GM10266 (cell line): ENCODE data around the gene VSX2.

Source experiments
- DNase-seq: peaks from one replicate; pipeline ENCODE4 v3.0.0; 2012; ENCODE audit errors: extremely low spot score
- TF ChIP-seq, protein P1 (sequence below): IDR thresholded peaks from 2 replicates; pipeline ENCODE4 v1.5.1; 2012; ENCODE audit warnings: mild to moderate bottlenecking, low read depth; ENCODE audit not compliant: control insufficient read depth, insufficient read depth; ENCODE audit errors: missing control alignments

Gene VSX2

DNA sequence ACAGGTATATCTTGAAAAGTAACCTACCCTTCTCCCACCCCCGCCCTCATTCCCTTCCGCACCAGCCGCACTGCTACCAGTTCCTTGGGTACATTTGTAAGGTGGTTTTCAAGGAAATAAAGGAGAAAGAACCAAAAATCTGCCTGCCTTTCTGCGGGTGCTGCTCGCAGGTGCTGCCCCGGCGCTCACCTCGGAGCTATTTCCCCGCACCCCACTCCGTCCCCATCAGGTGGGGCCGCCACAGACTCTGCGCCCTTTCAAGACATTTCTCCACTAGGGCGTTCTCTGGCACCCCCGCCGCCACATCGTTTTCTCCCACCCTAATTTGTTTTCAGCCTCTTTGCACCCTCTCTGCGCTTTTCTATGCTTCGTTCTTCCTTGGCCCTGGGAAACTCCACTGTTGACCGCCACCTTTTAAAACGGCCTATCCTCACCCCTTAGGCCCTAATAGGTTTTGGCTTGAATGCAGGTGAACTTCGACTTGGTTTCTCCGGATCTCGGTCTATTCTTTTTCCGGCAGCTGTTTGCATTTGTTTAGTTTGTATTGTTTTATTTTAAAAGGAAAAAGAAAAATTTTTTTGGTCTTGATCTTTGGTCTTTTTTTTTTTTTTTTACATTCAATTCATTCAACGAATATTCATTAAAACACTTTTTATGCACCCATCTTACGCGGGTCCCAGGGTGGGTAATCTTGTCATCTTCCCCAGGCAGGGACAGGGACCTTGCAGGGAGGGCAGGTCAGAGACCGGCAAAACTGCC is 3.0 kb downstream of the VSX2 start:
- TF ChIP-seq, protein P1, sequence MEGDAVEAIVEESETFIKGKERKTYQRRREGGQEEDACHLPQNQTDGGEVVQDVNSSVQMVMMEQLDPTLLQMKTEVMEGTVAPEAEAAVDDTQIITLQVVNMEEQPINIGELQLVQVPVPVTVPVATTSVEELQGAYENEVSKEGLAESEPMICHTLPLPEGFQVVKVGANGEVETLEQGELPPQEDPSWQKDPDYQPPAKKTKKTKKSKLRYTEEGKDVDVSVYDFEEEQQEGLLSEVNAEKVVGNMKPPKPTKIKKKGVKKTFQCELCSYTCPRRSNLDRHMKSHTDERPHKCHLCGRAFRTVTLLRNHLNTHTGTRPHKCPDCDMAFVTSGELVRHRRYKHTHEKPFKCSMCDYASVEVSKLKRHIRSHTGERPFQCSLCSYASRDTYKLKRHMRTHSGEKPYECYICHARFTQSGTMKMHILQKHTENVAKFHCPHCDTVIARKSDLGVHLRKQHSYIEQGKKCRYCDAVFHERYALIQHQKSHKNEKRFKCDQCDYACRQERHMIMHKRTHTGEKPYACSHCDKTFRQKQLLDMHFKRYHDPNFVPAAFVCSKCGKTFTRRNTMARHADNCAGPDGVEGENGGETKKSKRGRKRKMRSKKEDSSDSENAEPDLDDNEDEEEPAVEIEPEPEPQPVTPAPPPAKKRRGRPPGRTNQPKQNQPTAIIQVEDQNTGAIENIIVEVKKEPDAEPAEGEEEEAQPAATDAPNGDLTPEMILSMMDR, result no peak
- no peak for DNase-seq

DNA sequence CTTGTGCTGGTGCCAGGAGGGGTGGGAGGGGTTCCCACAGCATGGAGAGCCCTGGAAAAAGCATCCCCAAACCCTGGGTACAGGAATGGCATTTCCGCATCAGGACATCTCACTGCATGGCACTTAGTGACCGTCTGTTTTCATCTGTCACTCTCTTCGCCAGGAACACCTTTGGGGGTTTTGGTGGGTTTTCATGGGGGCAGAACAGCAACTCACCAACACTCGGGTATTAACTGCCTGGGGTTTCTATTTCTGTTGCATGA is 3.5 kb downstream of the VSX2 start:
- no peak for DNase-seq
- TF ChIP-seq, protein P1, result no peak

DNA sequence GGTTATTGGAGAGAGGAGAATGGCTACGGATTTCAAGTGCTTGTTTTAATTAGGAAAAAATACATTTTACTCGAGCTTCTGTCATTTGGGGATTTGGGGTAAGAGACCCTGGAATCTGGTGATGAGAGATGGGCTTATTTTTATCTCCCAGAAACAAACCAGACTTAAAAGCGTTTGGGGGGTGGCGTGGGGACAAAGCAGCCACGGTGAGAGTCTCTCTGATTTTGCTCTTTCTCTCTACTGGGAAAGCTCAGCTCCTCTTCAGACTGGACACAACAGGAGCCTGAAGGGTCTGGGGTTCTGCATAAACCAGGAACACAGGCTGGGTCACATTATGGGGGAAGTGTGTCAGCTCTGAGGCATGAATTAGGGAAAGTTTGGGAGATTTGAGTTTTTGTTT is 3.8 kb downstream of the VSX2 start:
- TF ChIP-seq, protein P1, result no peak
- DNase-seq, result no peak

DNA sequence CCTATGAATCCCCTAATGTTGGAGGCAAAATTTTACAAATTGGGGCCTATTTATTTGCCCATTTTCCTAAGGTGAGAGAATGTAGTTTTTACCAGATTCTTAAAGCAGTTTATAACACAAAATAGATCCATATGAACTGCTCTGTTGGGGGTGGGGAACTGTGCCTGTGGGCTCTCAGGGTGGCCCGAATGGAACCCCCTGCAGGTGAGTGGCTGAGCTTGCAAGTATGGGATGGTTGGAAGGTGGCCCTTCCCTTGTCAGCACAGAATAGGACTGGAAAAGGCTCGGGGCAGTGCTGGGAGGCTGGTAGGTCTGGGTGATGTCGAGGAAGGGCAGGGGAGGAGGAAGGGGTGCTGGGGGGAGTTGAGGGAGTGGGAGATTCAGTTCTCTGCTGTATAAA is 4.9 kb downstream of the VSX2 start:
- TF ChIP-seq, protein P1, result no peak
- DNase-seq, result no peak

DNA sequence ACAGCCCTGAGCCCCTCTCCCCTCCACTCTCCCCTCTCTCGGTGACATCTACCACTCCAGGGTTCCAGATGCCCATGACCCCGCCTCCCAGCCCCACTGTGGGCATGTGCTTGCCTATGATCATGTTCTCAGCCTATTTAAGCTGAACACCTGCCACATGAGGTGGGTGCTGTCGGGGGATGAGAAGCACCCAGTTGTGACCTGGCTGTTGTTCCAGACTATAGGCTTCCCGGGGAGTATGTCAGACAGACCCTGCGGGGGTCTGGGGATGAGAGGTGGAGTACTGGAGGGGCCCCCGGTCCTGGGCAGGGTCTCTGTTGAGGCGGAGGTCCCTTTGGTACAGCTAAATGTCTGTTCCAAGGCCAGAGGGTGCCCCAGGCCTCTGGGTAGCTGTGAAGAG is 6.0 kb downstream of the VSX2 start:
- TF ChIP-seq, protein P1, result no peak
- DNase-seq, result no peak

DNA sequence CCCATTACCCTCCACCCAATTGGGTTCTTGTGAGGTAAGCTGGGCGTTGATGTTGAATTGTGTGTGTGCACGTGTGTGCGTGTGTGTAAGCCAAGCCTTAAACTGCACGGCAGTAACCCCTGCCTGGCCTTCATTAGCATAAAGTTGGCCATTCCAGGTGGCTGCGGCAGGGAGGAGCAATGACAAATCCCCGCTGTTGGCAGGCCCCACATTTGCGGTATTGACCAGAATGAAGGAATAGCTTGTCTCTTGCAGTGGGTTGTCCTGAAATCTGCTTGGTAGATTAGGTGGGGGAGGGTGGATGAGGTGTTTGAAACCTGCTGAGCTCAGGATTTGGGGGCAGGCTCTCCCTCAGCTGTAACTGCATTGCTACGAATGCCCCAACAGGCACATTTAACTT is 7.3 kb downstream of the VSX2 start:
- TF ChIP-seq, protein P1, result no peak
- no peak for DNase-seq

DNA sequence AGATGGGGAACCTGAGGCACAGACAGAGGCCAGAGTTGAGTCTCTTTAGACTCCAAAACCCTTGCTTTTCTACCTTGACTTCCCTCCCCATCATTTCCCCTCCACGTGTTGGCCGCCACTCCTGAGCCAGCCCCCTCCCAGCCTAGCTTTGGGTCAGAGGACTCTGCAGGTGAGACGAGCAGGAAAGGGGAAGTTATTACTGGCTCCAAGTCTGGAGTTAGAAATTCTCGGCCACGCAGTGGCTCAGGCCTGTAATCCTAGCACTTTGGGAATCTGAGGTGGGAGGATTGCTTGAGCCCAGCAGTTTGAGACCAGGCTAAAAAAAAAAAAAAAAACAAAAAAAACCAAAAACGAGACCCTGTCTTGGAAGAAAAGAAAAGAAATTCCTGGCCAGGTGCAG is 8.8 kb downstream of the VSX2 start:
- DNase-seq, result no peak
- TF ChIP-seq, protein P1, result no peak
